GM21360 (cell line): ENCODE measurements around the gene SIN3A.
"Not testable (repeated sequence)": the region's sequence is repeated elsewhere in the genome, so short reads cannot be mapped to it uniquely, and the experiment has no call there.

ENCODE experiments used
- ATAC-seq: cut with Tn5 transposase; IDR thresholded peaks from one replicate; pipeline ENCODE4 v1.9.1; 2021; ENCODE audit warnings: mild to moderate bottlenecking, moderate library complexity; ENCODE audit not compliant: unreplicated experiment

SIN3A gene

GRCh38 chr15:75451674-75452363 is at the start of gene SIN3A:
Gene SIN3A (minus strand): TSS chr15:75451690. CDS start chr15:75430375, 21,315 bp downstream.
- peak; percentile 33 for ATAC-seq

- ATAC-seq, result no peak
Measured at GRCh38 chr15:75493732-75494131, 42.2 kb upstream of the SIN3A start.

GRCh38 chr15:75483961-75484360 is 32.5 kb upstream of the SIN3A start:
- no peak for ATAC-seq

GRCh38 chr15:75483556-75483955 is 32.1 kb upstream of the SIN3A start:
- not testable (repeated sequence) for ATAC-seq

GRCh38 chr15:75483106-75483505 is 31.6 kb upstream of the SIN3A start:
- no peak for ATAC-seq

- ATAC-seq, result not testable (repeated sequence)
Measured at GRCh38 chr15:75480463-75480862, 29.0 kb upstream of the SIN3A start.

GRCh38 chr15:75479670-75480069 is 28.2 kb upstream of the SIN3A start:
- no peak for ATAC-seq

- not testable (repeated sequence) for ATAC-seq
Measured at GRCh38 chr15:75477094-75477493, 25.6 kb upstream of the SIN3A start.

GRCh38 chr15:75468913-75469598 is 17.6 kb upstream of the SIN3A start:
- ATAC-seq, result no peak

- no peak for ATAC-seq
Measured at GRCh38 chr15:75460646-75461045, 9.2 kb upstream of the SIN3A start.

GRCh38 chr15:75459581-75459980 is 8.1 kb upstream of the SIN3A start:
- ATAC-seq, result no peak

GRCh38 chr15:75456710-75457109 is 5.2 kb upstream of the SIN3A start:
- no peak for ATAC-seq

- no peak for ATAC-seq
Measured at GRCh38 chr15:75455982-75456531, 4.6 kb upstream of the SIN3A start.

- ATAC-seq, result no peak
Measured at GRCh38 chr15:75455424-75455981, 4.0 kb upstream of the SIN3A start.

GRCh38 chr15:75454471-75455378 is 3.2 kb upstream of the SIN3A start:
- ATAC-seq, result no peak

GRCh38 chr15:75453703-75454470 is 2.4 kb upstream of the SIN3A start:
- peak; percentile 28 for ATAC-seq

- ATAC-seq, result no peak
Measured at GRCh38 chr15:75452865-75453702, 1.6 kb upstream of the SIN3A start.

- no peak for ATAC-seq
Measured at GRCh38 chr15:75452364-75452864, 924 bp upstream of the SIN3A start.

- no peak for ATAC-seq
Measured at GRCh38 chr15:75451202-75451673, 252 bp downstream of the SIN3A start.
